ENCODE data around the gene BAIAP2L1.
"Not testable (repeated sequence)": the region's sequence is repeated elsewhere in the genome, so short reads cannot be mapped to it uniquely, and the experiment has no call there.

Gene BAIAP2L1, protein sequence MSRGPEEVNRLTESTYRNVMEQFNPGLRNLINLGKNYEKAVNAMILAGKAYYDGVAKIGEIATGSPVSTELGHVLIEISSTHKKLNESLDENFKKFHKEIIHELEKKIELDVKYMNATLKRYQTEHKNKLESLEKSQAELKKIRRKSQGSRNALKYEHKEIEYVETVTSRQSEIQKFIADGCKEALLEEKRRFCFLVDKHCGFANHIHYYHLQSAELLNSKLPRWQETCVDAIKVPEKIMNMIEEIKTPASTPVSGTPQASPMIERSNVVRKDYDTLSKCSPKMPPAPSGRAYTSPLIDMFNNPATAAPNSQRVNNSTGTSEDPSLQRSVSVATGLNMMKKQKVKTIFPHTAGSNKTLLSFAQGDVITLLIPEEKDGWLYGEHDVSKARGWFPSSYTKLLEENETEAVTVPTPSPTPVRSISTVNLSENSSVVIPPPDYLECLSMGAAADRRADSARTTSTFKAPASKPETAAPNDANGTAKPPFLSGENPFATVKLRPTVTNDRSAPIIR

DNA sequence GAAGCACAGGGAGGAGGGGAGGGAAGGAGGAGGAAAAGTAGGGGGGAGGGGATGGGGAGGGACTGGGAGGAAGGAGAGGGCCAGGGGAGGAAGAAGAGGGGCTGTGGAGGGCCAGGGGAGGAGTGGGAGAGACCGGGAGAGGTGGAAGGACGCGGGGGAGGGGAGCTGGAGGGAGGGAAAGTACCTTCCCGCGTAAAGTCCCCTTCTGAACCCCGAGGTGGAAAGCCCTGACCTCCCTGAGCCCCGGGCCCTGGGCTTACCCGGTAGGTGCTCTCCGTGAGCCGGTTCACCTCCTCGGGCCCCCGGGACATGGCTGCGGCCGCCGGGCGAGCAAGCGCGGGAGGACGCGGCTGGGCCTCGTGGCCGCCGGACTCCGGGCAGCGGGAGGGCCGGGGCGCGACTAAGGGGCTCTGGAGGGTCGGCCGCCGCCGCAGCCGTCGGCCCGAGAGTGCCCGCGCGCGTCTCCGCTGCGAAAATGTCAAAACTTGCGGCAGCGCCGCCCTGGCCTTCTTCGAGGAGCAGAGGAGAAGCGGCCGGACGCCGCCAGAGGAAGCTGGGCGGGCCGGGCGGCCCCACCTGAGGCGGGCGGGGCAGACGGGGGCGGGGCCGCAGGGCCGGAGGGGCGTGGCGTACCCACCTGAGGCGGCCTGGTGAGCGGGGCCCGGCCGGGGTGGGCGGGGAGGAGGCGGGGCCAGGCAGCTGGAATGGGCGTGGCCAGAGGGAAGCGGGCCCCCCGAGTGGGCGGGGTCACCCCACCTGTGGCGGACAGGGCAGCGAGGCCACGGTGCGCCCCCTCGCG, at the start of gene BAIAP2L1:
BAIAP2L1 (minus strand) TSS at position 549 of the 799 bp plus-strand sequence; CDS start at position 311, 238 bp downstream.
- DNase-seq (peak; percentile 91), ATAC-seq (peak; percentile 91)

DNA sequence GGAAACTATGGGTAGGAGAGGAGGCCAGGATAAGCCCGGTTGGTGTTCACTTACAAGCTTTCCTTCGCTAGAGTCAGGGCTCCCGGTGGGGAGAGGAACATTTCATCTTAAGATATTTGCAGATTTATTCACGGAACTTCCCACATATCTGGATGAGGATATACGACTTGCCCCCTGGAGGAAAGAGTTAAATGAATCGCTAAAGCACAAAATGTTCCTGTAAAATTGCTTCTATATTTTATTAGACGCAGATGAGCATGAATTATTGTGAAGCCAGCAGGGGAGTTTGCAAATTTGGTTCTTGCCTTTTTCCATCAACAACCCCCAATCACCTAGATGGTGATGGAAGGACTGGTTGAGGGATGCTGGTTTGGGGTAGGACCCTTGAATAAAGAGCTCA, 47.9 kb upstream of the BAIAP2L1 start:
- ATAC-seq (no peak), DNase-seq (no peak)

- not testable (repeated sequence) for ATAC-seq, DNase-seq
Observed at GRCh38 chr7:98440992-98441391, 40.1 kb upstream of the BAIAP2L1 start.

- DNase-seq, result no peak
- no peak for ATAC-seq
Observed at GRCh38 chr7:98439484-98439883, 38.6 kb upstream of the BAIAP2L1 start.

- DNase-seq (no peak), ATAC-seq (no peak)
Observed at GRCh38 chr7:98434087-98434486, 33.2 kb upstream of the BAIAP2L1 start.

DNA sequence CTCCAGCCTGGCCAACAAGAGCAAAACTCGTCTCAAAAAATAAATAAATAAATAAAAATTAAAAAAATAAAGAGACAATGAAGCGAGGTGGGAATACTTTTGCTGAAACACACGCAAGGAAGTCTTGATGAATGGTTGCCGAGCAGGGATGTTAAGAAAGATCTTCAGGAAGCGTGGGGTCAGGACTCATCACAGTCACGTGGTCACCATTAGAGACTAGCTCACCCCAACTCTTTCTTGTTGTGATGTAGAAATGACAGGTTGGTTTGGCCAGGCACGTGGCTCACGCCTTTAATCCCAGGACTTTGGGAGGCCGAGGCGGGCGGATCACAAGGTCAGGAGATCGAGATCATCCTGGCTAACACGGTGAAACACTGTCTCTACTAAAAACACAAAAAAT, 28.9 kb upstream of the BAIAP2L1 start:
- no peak for ATAC-seq

GRCh38 chr7:98423043-98423442, 22.2 kb upstream of the BAIAP2L1 start:
- ATAC-seq (no peak), DNase-seq (no peak)

More for the DNA sequence above, 28.9 kb upstream of the BAIAP2L1 start:
- DNase-seq, result no peak

GRCh38 chr7:98420966-98421612, 20.2 kb upstream of the BAIAP2L1 start:
- ATAC-seq (peak; percentile 65), DNase-seq (peak; percentile 75)

DNA sequence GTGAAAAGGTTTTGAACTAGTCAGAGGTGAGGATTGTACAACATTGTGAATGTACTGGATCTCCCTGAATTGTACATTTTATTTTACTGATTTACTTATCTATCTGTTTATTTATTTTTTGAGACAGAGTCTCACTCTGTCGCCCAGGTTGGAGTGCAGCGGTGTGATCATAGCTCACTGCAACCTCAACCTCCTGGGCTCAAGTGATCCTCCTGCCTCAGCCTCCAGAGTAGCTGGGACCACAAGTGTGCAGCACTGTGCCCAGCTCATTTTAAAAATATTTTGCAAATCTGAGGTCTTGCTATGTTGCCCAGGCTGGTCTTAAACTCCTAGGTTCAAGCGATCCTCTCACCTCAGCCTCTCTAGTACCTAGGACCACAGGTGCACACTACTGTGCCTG, 19.1 kb upstream of the BAIAP2L1 start:
- not testable (repeated sequence) for ATAC-seq, DNase-seq

DNA sequence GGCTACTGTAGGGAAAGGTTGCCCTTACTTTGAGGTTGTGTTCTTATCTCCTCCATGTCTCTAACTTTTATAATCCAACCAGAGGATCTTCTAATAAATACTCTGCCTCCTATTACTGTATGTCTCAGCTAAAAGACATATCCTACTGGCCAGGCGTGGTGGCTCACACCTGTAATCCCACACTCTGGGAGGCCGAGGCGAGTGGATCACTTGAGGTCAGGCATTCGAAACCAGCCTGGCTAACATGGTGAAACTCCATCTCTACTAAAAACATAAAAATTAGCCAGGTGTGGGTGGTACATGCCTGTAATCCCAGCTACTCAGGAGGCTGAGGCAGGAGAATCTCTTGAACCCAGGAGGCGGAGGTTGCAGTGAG, 18.4 kb upstream of the BAIAP2L1 start:
- ATAC-seq, result not testable (repeated sequence)

DNA sequence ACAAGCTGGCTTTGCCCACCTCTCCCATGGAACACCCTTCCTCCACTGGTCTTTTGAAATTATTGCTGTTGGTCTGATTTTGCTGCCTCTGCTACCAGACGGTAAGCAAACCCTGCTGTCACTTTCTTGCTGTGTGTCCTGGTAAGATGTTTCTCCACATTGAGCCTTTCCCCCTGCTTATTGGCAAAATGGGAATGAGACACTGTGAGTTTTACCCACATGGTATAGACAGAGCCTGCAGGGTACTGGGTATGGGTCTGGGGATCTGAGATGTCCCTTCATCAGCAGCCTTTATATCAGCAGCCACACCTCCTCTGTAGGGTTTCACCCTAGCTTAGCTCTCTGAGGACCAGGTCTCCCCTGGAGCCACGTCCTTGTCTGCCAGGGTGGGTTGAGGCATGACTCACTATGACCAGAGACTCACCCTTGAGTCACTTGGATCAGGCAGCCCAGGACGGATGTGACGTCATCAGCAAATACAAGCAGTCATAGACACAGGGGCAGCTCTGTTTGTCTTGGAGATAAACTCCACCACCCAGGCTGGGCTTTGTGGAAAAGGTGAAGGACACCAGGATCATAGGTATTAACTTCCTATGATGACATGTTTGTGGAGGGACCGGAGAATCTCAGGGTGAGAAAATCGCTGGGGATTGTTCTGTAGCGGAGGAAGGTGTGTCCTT, 17.9 kb upstream of the BAIAP2L1 start:
- DNase-seq (peak; percentile 40), ATAC-seq (peak; percentile 81)

More for the DNA sequence above, 18.4 kb upstream of the BAIAP2L1 start:
- not testable (repeated sequence) for DNase-seq

GRCh38 chr7:98418271-98418635, 17.4 kb upstream of the BAIAP2L1 start:
- DNase-seq (no peak), ATAC-seq (no peak)

DNA sequence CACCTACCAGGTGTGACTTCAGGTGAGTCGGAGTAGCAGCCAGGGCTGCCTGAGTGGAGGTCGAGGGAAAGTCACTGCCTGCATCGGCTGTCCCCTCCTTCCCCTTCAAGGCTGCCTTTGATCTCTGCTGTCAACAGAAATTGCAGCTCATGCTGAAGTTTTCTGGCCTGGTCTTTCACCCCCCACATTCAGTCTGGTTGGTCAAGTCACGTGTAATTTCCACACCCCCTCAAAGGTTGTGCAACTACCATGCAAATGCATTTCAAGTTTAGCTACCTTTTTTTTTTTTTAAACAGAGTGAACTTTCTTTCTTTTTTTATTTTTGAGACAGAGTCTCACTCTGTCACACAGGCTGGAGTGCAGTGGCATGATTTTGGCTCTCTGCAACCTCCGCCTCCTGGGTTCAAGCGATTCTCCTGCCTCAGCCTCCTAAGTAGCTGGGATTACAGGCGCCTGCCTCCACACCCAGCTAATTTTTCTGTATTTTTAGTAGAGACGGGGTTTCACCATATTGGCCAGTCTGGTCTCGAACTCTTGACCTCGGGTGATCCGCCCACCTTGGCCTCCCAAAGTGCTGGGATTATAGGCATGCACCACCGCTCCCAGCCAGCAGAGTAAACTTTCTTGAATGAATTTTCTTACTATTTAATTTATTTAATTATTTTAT, 16.8 kb upstream of the BAIAP2L1 start:
- DNase-seq, ATAC-seq: not testable (repeated sequence)

GRCh38 chr7:98414205-98414900, 13.5 kb upstream of the BAIAP2L1 start:
- no peak for DNase-seq

DNA sequence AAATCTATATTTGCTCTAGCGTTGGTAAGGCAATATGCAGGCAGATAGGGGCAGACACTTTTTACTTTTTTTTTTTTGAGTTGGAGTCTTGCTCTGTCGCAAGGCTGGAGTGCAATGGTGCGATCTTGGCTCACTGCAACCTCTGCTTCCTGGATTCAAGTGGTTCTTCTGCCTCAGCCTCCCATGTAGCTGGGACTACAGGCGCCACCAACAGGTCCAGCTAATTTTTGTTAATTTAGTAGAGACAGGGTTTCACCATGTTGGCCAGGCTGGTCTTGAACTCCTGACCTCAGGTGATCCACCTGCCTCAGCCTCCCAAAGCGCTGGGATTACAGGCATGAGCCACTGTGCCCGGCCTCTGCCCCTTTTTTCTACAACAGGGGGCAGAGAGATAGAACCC, 12.8 kb upstream of the BAIAP2L1 start:
- not testable (repeated sequence) for DNase-seq, ATAC-seq

More at GRCh38 chr7:98414205-98414900, 13.5 kb upstream of the BAIAP2L1 start:
- ATAC-seq, result no peak

DNA sequence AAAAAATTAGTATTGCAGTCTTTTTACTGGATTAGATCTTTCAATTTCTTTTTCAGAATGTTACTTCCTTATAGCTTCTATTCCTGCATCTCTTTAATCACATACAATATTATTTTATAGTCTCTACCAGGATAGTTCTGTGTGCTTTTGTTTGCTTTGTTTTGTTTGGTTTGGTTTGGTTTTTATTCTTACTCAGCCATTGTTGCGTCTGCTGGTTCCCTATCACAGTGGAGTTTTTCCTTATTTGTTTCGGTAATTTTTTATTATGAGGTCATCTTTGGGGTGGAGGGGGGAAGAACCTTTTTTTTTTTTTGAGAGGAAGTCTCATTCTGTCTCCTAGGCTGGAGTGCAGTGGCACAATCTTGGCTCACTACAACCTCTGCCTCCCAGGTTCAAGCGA, 9.0 kb upstream of the BAIAP2L1 start:
- ATAC-seq (no peak), DNase-seq (no peak)

GRCh38 chr7:98408146-98408545, 7.3 kb upstream of the BAIAP2L1 start:
- ATAC-seq, DNase-seq: not testable (repeated sequence)

- ATAC-seq, result no peak
- DNase-seq, result no peak
Observed at GRCh38 chr7:98406827-98407226, 5.9 kb upstream of the BAIAP2L1 start.

DNA sequence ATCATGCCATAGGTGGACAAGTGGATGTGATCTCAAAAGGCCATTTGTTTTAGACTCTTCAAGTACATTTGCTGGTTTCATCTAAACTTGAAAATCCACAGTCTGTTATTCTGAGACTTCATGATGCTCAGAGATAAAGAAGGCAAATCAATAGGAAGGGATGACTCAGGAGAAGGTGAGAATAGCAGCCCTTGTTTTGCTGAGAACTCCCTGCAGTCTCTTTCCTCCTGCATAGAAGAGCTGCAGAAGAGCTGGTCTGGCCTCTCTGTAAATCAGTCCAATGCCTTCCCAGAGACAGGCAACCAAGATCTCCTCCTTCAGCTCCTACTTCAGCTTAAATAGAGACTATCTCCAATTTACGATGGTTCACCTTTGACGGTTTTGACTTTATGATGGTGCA, 4.0 kb upstream of the BAIAP2L1 start:
- ATAC-seq (no peak), DNase-seq (no peak)

DNA sequence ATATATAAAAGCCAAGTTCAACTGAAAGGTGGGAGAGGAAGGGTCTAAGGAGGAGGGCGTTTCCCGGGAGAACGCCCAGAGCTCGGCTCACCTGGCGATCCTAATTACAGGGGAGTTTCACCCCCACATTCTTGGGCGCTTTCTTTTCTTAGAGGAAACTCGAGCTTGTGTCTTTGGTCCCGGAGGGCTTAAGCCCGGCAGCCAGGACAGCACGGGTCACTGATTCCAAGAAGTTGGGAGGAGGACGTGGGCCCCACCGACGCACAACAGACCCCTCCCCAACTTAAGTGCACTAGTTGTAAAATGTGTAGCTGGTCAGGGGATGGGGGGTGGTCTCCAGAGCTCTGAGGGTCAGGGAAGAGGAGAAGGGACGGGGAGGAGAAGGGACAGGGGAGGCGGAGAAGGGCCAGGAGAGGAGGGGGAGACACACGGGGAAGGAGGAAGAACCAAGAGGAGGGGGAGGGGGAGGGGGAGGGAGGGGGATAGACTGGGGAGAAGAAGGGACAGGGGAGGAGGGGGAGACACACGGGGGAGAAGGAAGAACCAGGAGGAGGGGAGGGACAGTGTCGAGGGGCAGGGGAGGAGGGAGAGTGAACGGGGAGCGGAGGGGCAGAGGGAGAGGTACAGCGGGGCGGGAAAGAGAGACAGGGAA, 874 bp downstream of the BAIAP2L1 start:
- ATAC-seq (no peak), DNase-seq (no peak)
